ENCODE data around the gene ADGRL3. TPM values are rescaled to one million over a fixed set of nuclear protein-coding genes. Genes with fewer than 3 reads are reported as not detected.
"Not testable (repeated sequence)": the region's sequence is repeated elsewhere in the genome, so short reads cannot be mapped to it uniquely, and the experiment has no call there.

ADGRL3 gene
- total RNA-seq, 1 experiment from 2014 or later, result not detected

DNA sequence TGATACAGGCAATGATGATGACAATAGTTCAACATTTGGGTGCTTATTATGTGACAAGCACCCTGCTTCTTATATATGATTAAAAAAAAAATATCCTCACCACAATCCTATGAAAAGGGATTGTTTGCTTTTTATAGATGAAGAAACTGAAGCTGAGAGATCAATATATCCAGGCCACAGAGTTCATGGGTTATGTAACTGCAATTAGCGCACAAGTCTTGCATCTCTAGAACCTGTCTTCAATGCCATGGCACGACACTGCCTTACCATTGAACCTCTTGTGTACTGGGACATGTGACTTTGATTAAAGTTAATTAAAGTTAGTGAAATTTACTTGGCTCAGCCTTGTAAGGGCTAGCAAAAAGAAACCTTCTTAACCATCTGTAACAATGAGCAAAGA, 599.7 kb downstream of the ADGRL3 start:
- Histone ChIP-seq H3K4me1 (replicated peaks) (no peaks in the 10 kb centered on the region), H3K27ac (no peak overlapping the region), H3K9me3 (replicated peaks) (no peaks in the 10 kb centered on the region), H3K4me3 (no peak overlapping the region), H3K36me3 (no peaks in the 10 kb centered on the region), H3K27me3 (replicated peaks) (no peaks in the 10 kb centered on the region)
- no peak for DNase-seq (ENCODE audit: low read depth in 1 of 2, low spot score in 2 of 2)

DNA sequence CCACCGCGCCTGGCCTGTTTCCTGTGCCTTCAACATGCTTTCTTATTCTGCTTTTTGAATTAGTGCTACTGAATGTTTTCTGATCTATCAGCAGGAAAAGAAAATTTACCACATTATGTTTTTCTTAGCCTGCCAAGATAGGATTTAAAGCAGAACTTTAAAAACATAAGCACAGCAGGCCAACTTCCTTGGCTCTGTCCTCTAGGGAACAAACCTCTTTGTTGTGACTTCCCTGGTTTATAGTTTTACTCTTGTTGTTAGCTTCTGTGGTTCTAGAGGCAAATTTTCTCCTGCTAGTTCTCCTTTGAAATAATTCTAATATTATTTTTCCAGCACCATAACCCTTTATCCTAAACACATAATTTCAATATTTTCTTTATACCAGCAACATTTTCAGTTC, 605.1 kb downstream of the ADGRL3 start:
- Histone ChIP-seq H3K4me1 (replicated peaks) (no peaks in the 10 kb centered on the region), H3K27ac (no peak overlapping the region), H3K36me3 (no peaks in the 10 kb centered on the region), H3K4me3 (no peak overlapping the region), H3K9me3 (replicated peaks) (no peaks in the 10 kb centered on the region), H3K27me3 (replicated peaks) (no peaks in the 10 kb centered on the region)
- DNase-seq (ENCODE audit: low read depth in 1 of 2, low spot score in 2 of 2), result no peak

GRCh38 chr4:61805979-61806378, 605.9 kb downstream of the ADGRL3 start:
- DNase-seq (ENCODE audit: low read depth in 1 of 2, low spot score in 2 of 2), result no peak
- Histone ChIP-seq H3K4me3 (no peak overlapping the region), H3K4me1 (replicated peaks) (no peaks in the 10 kb centered on the region)

DNA sequence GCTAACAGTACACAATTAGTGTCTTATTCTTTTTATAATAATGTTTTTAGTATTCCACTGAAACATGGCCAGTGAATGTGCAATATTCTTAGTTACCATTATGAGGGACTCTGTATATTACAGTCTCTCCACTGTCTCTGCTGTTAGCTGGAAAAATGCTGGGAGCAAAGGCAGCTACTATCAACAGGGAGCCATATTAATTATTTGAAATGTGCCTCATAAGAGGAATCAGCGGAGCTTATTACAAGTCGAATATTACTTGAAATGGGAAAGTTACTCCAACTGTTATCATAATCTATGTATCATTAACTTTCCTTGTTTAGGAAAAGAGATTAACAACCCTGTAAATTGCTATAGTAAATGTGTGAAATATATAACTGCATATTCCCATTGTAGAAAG, 612.0 kb downstream of the ADGRL3 start:
- DNase-seq (ENCODE audit: low read depth in 1 of 2, low spot score in 2 of 2), result no peak
- no peak overlapping the region for H3K4me3 ChIP-seq
- H3K27me3 ChIP-seq (replicated peaks), result no peaks in the 10 kb centered on the region

More at GRCh38 chr4:61805979-61806378, 605.9 kb downstream of the ADGRL3 start:
- H3K9me3 ChIP-seq (replicated peaks), result no peaks in the 10 kb centered on the region
- no peaks in the 10 kb centered on the region for H3K27me3 ChIP-seq (replicated peaks)
- H3K27ac ChIP-seq, result no peak overlapping the region
- H3K36me3 ChIP-seq, result no peaks in the 10 kb centered on the region

DNA sequence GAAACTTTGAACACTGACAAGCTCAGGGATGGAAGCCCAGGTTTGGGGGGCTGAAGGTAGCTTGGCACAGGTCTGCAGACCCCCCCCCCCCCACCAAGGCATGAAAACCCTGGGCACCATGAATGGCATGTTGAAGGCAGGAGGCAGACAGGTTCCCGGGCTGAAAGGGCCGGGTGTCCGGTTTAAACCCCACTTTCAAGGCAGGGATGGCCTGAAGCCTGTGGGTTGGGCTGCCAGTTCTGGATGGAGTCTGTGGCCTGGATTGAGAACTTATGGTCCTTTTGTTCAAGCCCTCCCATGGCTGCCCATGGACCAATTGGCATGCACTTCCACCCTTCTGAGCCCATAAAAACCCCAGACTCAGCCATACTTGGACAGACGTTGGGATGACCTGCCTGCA, 616.9 kb downstream of the ADGRL3 start:
- Histone ChIP-seq H3K4me1 (replicated peaks) (no peaks in the 10 kb centered on the region), H3K27ac (no peak overlapping the region), H3K36me3 (no peaks in the 10 kb centered on the region), H3K9me3 (replicated peaks) (no peaks in the 10 kb centered on the region), H3K4me3 (no peak overlapping the region), H3K27me3 (replicated peaks) (no peaks in the 10 kb centered on the region)
- no peak for DNase-seq (ENCODE audit: low read depth in 1 of 2, low spot score in 2 of 2)

More for the DNA sequence above, 612.0 kb downstream of the ADGRL3 start:
- Histone ChIP-seq H3K4me1 (replicated peaks) (no peaks in the 10 kb centered on the region), H3K36me3 (no peaks in the 10 kb centered on the region), H3K27ac (no peak overlapping the region), H3K9me3 (replicated peaks) (no peaks in the 10 kb centered on the region)

GRCh38 chr4:61820136-61820535, 620.0 kb downstream of the ADGRL3 start:
- H3K36me3 ChIP-seq, result no peaks in the 10 kb centered on the region
- no peaks in the 10 kb centered on the region for H3K9me3 ChIP-seq (replicated peaks)
- no peak overlapping the region for H3K27ac ChIP-seq
- no peaks in the 10 kb centered on the region for H3K4me1 ChIP-seq (replicated peaks)
- DNase-seq (ENCODE audit: low read depth in 1 of 2, low spot score in 2 of 2), result no peak
- no peaks in the 10 kb centered on the region for H3K27me3 ChIP-seq (replicated peaks)
- no peak overlapping the region for H3K4me3 ChIP-seq

DNA sequence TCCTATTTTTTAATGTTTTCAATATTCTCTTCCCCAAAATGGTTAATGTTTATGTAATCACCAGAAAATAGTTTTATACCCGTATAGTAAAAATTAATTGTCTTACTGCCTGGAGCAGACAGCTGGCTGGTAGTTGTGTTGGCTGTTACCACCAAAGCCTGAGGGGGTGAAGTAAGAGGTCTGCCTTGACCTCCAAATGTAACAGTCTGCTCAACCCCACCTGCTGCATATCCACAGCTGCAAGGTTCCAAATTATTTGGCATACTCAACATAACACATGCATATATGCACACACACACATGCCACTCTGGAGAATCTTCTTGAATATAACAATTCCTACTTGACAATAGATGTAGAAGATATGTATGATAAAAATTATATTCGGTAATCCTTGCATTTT, 624.3 kb downstream of the ADGRL3 start:
- no peaks in the 10 kb centered on the region for H3K9me3 ChIP-seq (replicated peaks)
- no peaks in the 10 kb centered on the region for H3K4me1 ChIP-seq (replicated peaks)
- no peak overlapping the region for H3K27ac ChIP-seq
- DNase-seq (ENCODE audit: low read depth in 1 of 2, low spot score in 2 of 2), result no peak
- no peaks in the 10 kb centered on the region for H3K27me3 ChIP-seq (replicated peaks)
- no peaks in the 10 kb centered on the region for H3K36me3 ChIP-seq
- H3K4me3 ChIP-seq, result no peak overlapping the region

DNA sequence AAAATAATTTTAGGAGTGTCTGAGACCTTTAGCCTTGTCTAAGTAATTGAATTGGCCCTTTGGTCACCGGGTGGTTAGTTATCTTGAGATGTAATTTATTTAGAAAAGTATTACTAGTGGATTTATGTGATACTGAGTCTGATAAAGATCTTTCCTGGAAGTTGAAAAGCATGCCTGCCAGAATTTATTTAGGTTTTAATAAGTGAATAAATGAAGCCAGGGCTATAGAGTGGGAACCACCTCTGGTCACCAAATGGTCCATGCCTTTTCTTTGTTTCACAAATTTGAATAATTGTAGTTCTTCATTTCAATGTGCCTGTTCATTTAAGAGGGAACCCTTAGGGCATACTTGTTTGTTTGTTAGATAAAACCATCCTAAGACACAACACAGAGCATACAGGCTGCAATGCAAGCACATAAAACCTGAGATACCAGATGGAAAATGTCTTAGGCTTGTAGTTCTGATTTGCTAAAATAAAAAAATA, 627.8 kb downstream of the ADGRL3 start:
- no peaks in the 10 kb centered on the region for H3K36me3 ChIP-seq
- no peaks in the 10 kb centered on the region for H3K27me3 ChIP-seq (replicated peaks)
- no peaks in the 10 kb centered on the region for H3K9me3 ChIP-seq (replicated peaks)
- DNase-seq (ENCODE audit: low read depth in 1 of 2, low spot score in 2 of 2), result no peak
- no peak overlapping the region for H3K4me3 ChIP-seq
- H3K27ac ChIP-seq, result no peak overlapping the region
- no peaks in the 10 kb centered on the region for H3K4me1 ChIP-seq (replicated peaks)

GRCh38 chr4:61828960-61829359, 628.8 kb downstream of the ADGRL3 start:
- no peak for DNase-seq (ENCODE audit: low read depth in 1 of 2, low spot score in 2 of 2)
- no peak overlapping the region for H3K4me3 ChIP-seq
- H3K27ac ChIP-seq, result no peak overlapping the region
- H3K27me3 ChIP-seq (replicated peaks), result no peaks in the 10 kb centered on the region
- no peaks in the 10 kb centered on the region for H3K9me3 ChIP-seq (replicated peaks)
- no peaks in the 10 kb centered on the region for H3K4me1 ChIP-seq (replicated peaks)
- no peaks in the 10 kb centered on the region for H3K36me3 ChIP-seq

DNA sequence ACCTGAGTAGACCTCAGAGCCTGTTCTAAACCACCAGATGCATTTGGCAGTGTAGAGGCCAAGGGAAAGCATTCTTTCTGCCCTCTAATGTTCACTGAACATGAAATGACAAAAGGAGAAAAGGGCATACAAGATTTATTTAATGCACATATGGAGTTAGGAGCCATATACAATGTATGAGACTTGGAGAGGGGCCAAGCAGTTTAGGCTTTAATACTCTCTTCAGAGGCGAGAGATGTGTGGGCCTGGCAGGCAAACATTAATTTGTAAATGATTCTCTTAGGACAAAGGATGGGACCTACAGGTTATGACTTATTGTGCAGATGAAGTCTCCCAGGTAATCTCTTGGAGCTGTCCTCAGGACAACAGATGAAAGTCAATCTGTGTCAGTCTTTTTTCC, 631.9 kb downstream of the ADGRL3 start:
- H3K27me3 ChIP-seq (replicated peaks), result no peaks in the 10 kb centered on the region
- no peaks in the 10 kb centered on the region for H3K9me3 ChIP-seq (replicated peaks)
- H3K36me3 ChIP-seq, result no peaks in the 10 kb centered on the region
- H3K27ac ChIP-seq, result no peak overlapping the region
- no peak overlapping the region for H3K4me3 ChIP-seq
- no peaks in the 10 kb centered on the region for H3K4me1 ChIP-seq (replicated peaks)
- DNase-seq (ENCODE audit: low read depth in 1 of 2, low spot score in 2 of 2), result no peak

- DNase-seq (ENCODE audit: low read depth in 1 of 2, low spot score in 2 of 2), result no peak
- Histone ChIP-seq H3K27ac (no peak overlapping the region), H3K4me1 (replicated peaks) (no peaks in the 10 kb centered on the region), H3K27me3 (replicated peaks) (no peaks in the 10 kb centered on the region), H3K4me3 (no peak overlapping the region), H3K36me3 (no peaks in the 10 kb centered on the region), H3K9me3 (replicated peaks) (no peaks in the 10 kb centered on the region)
Measured at GRCh38 chr4:61837395-61837794, 637.3 kb downstream of the ADGRL3 start.

GRCh38 chr4:61838072-61838471, 637.9 kb downstream of the ADGRL3 start:
- no peak overlapping the region for H3K4me3 ChIP-seq
- H3K36me3 ChIP-seq, result no peaks in the 10 kb centered on the region
- no peaks in the 10 kb centered on the region for H3K4me1 ChIP-seq (replicated peaks)
- no peaks in the 10 kb centered on the region for H3K27me3 ChIP-seq (replicated peaks)
- no peak overlapping the region for H3K27ac ChIP-seq
- no peak for DNase-seq (ENCODE audit: low read depth in 1 of 2, low spot score in 2 of 2)
- H3K9me3 ChIP-seq (replicated peaks), result no peaks in the 10 kb centered on the region

DNA sequence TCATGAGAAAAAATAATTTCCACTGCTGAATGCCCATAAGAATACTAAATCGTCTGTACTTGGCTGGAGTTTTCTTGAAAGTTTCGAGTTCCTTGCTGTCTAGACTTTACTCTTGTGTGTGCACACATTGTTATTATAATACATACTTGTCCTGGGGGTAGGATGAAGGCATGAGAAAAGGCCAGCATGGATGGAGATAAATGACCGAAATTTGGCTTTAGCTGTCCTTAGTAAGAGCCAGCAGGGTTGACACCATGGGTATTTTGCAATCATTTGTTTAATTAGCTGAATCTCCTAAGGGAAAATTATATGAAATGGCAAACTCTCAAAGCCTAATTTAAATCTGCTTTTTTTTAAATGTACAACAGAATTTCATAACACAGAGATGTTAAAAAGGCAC, 641.6 kb downstream of the ADGRL3 start:
- H3K9me3 ChIP-seq (replicated peaks), result no peaks in the 10 kb centered on the region
- no peak for DNase-seq (ENCODE audit: low read depth in 1 of 2, low spot score in 2 of 2)
- no peaks in the 10 kb centered on the region for H3K4me1 ChIP-seq (replicated peaks)
- H3K27me3 ChIP-seq (replicated peaks), result no peaks in the 10 kb centered on the region
- no peak overlapping the region for H3K27ac ChIP-seq
- no peaks in the 10 kb centered on the region for H3K36me3 ChIP-seq
- H3K4me3 ChIP-seq, result no peak overlapping the region

GRCh38 chr4:61851126-61851525, 651.0 kb downstream of the ADGRL3 start:
- H3K27ac ChIP-seq, result no peak overlapping the region
- no peak for DNase-seq (ENCODE audit: low read depth in 1 of 2, low spot score in 2 of 2)
- H3K4me3 ChIP-seq, result no peak overlapping the region

DNA sequence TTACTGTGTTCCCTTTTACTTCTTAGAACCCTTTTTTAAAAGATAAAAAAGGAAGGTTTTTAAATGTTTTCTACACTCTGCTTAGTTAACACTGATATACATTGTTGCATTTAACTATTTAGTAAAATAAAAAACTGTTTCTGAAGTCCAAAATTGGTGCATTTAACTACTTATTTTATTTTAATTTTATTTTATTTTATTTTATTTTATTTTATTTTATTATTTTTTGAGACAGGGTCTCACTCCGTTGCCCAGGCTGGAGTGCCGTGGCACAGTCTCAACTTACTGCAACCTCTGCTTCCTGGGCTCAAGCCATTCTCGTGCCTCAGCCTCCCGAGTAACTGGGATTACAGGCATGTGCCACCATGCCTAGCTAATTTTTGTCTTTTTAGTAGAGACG, 652.0 kb downstream of the ADGRL3 start:
- not testable (repeated sequence) for H3K27ac ChIP-seq; H3K4me3 ChIP-seq; H3K27me3 ChIP-seq (replicated peaks); H3K9me3 ChIP-seq (replicated peaks); H3K36me3 ChIP-seq; DNase-seq (ENCODE audit: low read depth in 1 of 2, low spot score in 2 of 2); H3K4me1 ChIP-seq (replicated peaks)

More at GRCh38 chr4:61851126-61851525, 651.0 kb downstream of the ADGRL3 start:
- no peaks in the 10 kb centered on the region for H3K4me1 ChIP-seq (replicated peaks)
- H3K36me3 ChIP-seq, result no peaks in the 10 kb centered on the region
- H3K27me3 ChIP-seq (replicated peaks), result no peaks in the 10 kb centered on the region
- no peaks in the 10 kb centered on the region for H3K9me3 ChIP-seq (replicated peaks)
